GM12878 (cell line): ENCODE results near the gene TSEN54. TPM values are rescaled to one million over a fixed set of nuclear protein-coding genes. Genes with fewer than 3 reads are reported as not detected.

Source experiments
- BCL11A ChIP-seq: IDR thresholded peaks from 2 replicates; pipeline ENCODE4 v1.6.1; 2011; ENCODE audit warnings: low read depth, low read length
- EGR1 ChIP-seq, 2 experiments: IDR thresholded peaks; 1 replicate in 1 of 2; 2 replicates in 1 of 2; pipeline ENCODE4 v1.6.1; 2011 to 2012; ENCODE audit warnings: low read depth in 2 of 2, low read length in 2 of 2, borderline replicate concordance in 1 of 2, mild to moderate bottlenecking in 1 of 2, moderate library complexity in 1 of 2
- IRF4 ChIP-seq: IDR thresholded peaks from 2 replicates; pipeline ENCODE4 v1.6.1; 2011; ENCODE audit warnings: low read depth, low read length
- NFYB ChIP-seq: IDR thresholded peaks from 2 replicates; pipeline ENCODE4 v1.6.1; 2011; ENCODE audit warnings: low read depth, mild to moderate bottlenecking, low read length, improper control_type of control experiment, moderate library complexity; ENCODE audit not compliant: insufficient read depth
- PAX8 ChIP-seq: fragments of 450-650 bp; IDR thresholded peaks from 2 replicates; pipeline ENCODE4 v1.6.1; 2017; ENCODE audit warnings: mild to moderate bottlenecking, moderate library complexity
- SMAD5 ChIP-seq: IDR thresholded peaks from 2 replicates; pipeline ENCODE4 v1.6.1; 2016; ENCODE audit warnings: antibody characterized with exemption, low read depth
- STAT1 ChIP-seq: fragments of 450-650 bp; conservative IDR thresholded peaks from 2 replicates; pipeline ENCODE4 v1.6.1; 2014; ENCODE audit warnings: antibody characterized with exemption, mild to moderate bottlenecking
- ZNF207 ChIP-seq: fragments of 450-650 bp; IDR thresholded peaks from 2 replicates; pipeline ENCODE4 v1.6.1; 2014; ENCODE audit warnings: antibody characterized with exemption, mild to moderate bottlenecking, borderline replicate concordance
- polyA plus RNA-seq, 11 experiments: library from polyadenylated mRNA; depleted of rRNA in 4 of 11; unstranded in 6 of 11; stranded (reverse) in 5 of 11; fragments of >200 nt; fragmentation: Nextera tagmentation in 4 of 11; fragmentation: Illumina TruSeq in 1 of 11; extraction: Ambion mirVana in 4 of 11; extraction: Trizol in 1 of 11; gene quantifications; 1 replicate in 1 of 11; 2 replicates in 10 of 11; pipeline versions ENCODE4 v1.2.1 to v1.2.3, GENCODE V29; 2011 to 2016; ENCODE audit warnings: inconsistent platforms in 2 of 11, missing spikeins in 2 of 11, low read depth in 1 of 11
- total RNA-seq, 4 experiments: library from RNA; depleted of rRNA in 3 of 4; stranded (reverse); fragments of >200 nt in 3 of 4; fragmentation: Illumina TruSeq in 1 of 4; extraction: Trizol in 1 of 4; gene quantifications; 2 replicates each; pipeline versions ENCODE4 v1.2.1 to v1.2.3, GENCODE V29; 2013 to 2021
- TF ChIP-seq, protein P1 (sequence below): fragments of 450-650 bp; IDR thresholded peaks from 2 replicates; pipeline ENCODE4 v1.6.1; 2016; ENCODE audit warnings: mild to moderate bottlenecking, moderate library complexity, borderline replicate concordance

TSEN54 gene
- total and polyA plus RNA-seq, 10 of the 15 experiments (the other 5 are each of a cell fraction or from before 2014, with no cell fraction given), result 7.1 to 48.0 (median 41.1) TPM

DNA sequence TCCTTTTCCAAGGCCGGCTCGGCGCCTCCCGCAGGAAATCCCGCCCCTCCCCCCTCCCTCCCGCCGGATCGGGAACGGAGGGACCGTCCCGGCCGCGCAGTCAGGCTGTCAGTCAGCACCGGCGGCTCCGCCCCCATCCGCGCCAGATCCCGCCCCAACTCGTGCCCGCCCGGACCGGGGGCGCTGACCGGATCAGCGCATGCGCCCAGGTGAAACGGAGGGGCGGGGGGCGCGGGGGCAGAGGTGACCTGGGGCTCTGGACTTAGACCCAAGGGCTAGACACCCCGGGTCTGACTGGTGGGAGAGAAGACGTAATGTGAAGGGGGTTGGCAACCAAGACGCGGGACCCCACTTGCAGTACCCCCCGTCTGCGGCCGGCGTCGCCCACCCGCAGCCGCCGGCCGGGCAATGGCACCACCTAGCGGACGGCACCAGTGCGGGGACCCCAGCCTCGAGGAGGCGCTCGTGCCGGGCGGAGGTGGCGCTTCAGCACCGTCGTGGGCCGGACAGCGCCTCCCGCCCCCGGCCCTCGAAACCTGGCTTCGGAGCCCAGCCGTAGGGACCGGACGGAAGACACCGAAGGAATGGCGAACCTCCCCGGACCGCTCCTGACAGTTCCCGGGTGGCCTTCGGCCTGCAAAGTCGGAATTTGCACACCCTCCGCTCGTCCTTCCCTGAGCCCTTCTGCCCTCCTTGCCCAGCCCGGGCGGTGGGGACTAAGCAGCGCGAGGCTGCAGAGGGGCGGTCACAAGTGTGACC, 653 bp upstream of the TSEN54 start, which contains the start of gene CASKIN2 (continued):
- TF ChIP-seq EGR1 (IDR thresholded peaks at IDR 0.05; ENCODE audit: borderline replicate concordance in 1 of 2, low read depth in 2 of 2, low read length in 2 of 2), result peak in 1 of 2 experiments; percentile 70; a peak in 2 of 3 replicates
- no peak for TF ChIP-seq PAX8
- no peak for TF ChIP-seq IRF4
- no peak for TF ChIP-seq NFYB
- TF ChIP-seq SMAD5, result no peak
- no peak for TF ChIP-seq STAT1
- TF ChIP-seq ZNF207, result no peak; the same call in 1 of the 2 replicates
- TF ChIP-seq, protein P1, sequence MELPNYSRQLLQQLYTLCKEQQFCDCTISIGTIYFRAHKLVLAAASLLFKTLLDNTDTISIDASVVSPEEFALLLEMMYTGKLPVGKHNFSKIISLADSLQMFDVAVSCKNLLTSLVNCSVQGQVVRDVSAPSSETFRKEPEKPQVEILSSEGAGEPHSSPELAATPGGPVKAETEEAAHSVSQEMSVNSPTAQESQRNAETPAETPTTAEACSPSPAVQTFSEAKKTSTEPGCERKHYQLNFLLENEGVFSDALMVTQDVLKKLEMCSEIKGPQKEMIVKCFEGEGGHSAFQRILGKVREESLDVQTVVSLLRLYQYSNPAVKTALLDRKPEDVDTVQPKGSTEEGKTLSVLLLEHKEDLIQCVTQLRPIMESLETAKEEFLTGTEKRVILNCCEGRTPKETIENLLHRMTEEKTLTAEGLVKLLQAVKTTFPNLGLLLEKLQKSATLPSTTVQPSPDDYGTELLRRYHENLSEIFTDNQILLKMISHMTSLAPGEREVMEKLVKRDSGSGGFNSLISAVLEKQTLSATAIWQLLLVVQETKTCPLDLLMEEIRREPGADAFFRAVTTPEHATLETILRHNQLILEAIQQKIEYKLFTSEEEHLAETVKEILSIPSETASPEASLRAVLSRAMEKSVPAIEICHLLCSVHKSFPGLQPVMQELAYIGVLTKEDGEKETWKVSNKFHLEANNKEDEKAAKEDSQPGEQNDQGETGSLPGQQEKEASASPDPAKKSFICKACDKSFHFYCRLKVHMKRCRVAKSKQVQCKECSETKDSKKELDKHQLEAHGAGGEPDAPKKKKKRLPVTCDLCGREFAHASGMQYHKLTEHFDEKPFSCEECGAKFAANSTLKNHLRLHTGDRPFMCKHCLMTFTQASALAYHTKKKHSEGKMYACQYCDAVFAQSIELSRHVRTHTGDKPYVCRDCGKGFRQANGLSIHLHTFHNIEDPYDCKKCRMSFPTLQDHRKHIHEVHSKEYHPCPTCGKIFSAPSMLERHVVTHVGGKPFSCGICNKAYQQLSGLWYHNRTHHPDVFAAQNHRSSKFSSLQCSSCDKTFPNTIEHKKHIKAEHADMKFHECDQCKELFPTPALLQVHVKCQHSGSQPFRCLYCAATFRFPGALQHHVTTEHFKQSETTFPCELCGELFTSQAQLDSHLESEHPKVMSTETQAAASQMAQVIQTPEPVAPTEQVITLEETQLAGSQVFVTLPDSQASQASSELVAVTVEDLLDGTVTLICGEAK, result peak; percentile 57
- no peak for TF ChIP-seq BCL11A
